HUES48 (cell line): ENCODE measurements around the gene RMND1.
"Not testable (repeated sequence)": the region's sequence is repeated elsewhere in the genome, so short reads cannot be mapped to it uniquely, and the experiment has no call there.

Source experiments
- H3K27ac ChIP-seq: one replicate; pipeline ENCODE4 v1.7.0; 2013; ENCODE audit warnings: low read depth, low read length, inconsistent platforms
- H3K27me3 ChIP-seq: 2 replicates; pipeline ENCODE4 v1.6.1; 2013; ENCODE audit warnings: mild to moderate bottlenecking, low read length; ENCODE audit not compliant: control insufficient read depth, insufficient read depth
- H3K36me3 ChIP-seq: 2 replicates; pipeline ENCODE4 v1.6.1; 2013; ENCODE audit warnings: low read length; ENCODE audit not compliant: control insufficient read depth, insufficient read depth
- H3K4me1 ChIP-seq: 2 replicates; pipeline ENCODE4 v1.6.1; 2013; ENCODE audit warnings: mild to moderate bottlenecking, low read length; ENCODE audit not compliant: control insufficient read depth, insufficient read depth
- H3K4me3 ChIP-seq: 2 replicates; pipeline ENCODE4 v1.5.1; 2013; ENCODE audit warnings: mild to moderate bottlenecking, low read depth, low read length
- H3K9ac ChIP-seq: 2 replicates; pipeline ENCODE4 v1.6.1; 2013; ENCODE audit warnings: mild to moderate bottlenecking, low read depth, low read length, moderate library complexity
- H3K9me3 ChIP-seq: 2 replicates; pipeline ENCODE4 v1.6.1; 2013; ENCODE audit warnings: low read length; ENCODE audit not compliant: control insufficient read depth, insufficient read depth

Gene RMND1

GRCh38 chr6:151452750-151453427 is 963 bp upstream of the RMND1 start:
- Histone ChIP-seq H3K27me3 (no peaks in the 10 kb centered on the region), H3K27ac (peak overlapping the region; percentile 94), H3K36me3 (peaks cover 18% of the 10 kb centered on the region)

DNA sequence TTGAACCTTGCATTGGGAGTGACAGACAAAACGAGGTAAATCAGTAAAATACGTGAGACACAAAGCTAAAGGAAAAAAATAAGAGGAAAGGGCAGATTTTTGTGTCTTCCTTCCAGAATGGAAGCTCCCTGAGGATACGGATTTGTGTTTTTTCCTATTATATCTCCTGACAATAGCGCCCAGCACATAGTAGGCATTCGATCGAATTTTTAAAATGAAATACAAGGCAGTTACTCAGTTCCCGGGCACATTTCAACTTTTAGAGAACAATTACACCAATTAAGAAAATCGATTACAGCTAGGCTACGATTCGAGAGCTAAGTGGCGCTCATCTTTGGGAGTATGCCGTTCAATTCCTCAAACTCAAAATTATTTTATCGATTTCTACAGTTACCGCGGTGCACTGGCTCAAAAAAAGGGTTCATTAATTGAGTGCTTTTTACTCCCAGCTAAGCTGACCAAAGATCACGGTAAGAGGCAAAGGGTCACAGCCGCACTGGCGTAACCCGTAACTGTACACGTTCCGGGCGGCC is 443 bp downstream of the RMND1 start:
- Histone ChIP-seq H3K27me3 (no peaks in the 10 kb centered on the region), H3K27ac (peak overlapping the region; percentile 92), H3K9ac (peak overlapping the region; percentile 89), H3K4me3 (peak overlapping the region; percentile 88), H3K4me1 (peaks cover 24% of the 10 kb centered on the region), H3K36me3 (peaks cover 11% of the 10 kb centered on the region), H3K9me3 (no peaks in the 10 kb centered on the region)

More at GRCh38 chr6:151452750-151453427, 963 bp upstream of the RMND1 start:
- peak overlapping the region; percentile 82 for H3K9ac ChIP-seq
- peaks cover 32% of the 10 kb centered on the region for H3K4me1 ChIP-seq
- H3K4me3 ChIP-seq: peak overlapping the region; percentile 88
- H3K9me3 ChIP-seq: no peaks in the 10 kb centered on the region

GRCh38 chr6:151450928-151451327 is 998 bp downstream of the RMND1 start:
- not testable (repeated sequence) for H3K27ac ChIP-seq, H3K36me3 ChIP-seq, H3K9me3 ChIP-seq, H3K27me3 ChIP-seq
- peak overlapping the region; percentile 89 for H3K9ac ChIP-seq
- peaks cover 19% of the 10 kb centered on the region for H3K4me1 ChIP-seq
- H3K4me3 ChIP-seq: peak overlapping the region; percentile 88

DNA sequence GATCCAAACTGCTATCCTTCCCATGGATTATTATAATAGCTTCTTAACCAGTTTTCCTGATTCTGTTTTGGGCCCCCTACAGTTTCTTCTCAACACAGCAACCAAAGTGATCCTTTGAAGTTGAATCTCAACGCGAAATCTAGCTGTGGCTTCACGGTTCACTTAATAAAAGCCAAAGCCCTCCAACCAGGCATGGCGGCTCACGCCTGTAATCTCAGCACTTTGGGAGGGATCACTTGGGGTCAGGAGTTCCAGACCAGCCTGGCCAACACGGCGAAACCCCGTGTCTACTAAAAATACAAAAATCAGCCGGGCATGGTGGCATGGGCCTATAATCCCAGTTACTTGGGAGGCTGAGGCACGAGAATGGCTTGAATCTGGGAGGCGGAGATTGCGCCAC is 3.3 kb downstream of the RMND1 start:
- Histone ChIP-seq H3K9me3 (no peaks in the 10 kb centered on the region), H3K36me3 (peaks cover 30% of the 10 kb centered on the region), H3K4me1 (peaks cover 5% of the 10 kb centered on the region), H3K9ac (no peak overlapping the region), H3K4me3 (no peak overlapping the region), H3K27me3 (no peaks in the 10 kb centered on the region), H3K27ac (no peak overlapping the region)

- H3K27me3 ChIP-seq: no peaks in the 10 kb centered on the region
- peak overlapping the region; percentile 36 for H3K27ac ChIP-seq
- peaks cover 42% of the 10 kb centered on the region for H3K36me3 ChIP-seq
- H3K4me3 ChIP-seq: no peak overlapping the region
- H3K9me3 ChIP-seq: no peaks in the 10 kb centered on the region
- H3K9ac ChIP-seq: no peak overlapping the region
- no peaks in the 10 kb centered on the region for H3K4me1 ChIP-seq
Observed at GRCh38 chr6:151447237-151447636, 4.7 kb downstream of the RMND1 start.

DNA sequence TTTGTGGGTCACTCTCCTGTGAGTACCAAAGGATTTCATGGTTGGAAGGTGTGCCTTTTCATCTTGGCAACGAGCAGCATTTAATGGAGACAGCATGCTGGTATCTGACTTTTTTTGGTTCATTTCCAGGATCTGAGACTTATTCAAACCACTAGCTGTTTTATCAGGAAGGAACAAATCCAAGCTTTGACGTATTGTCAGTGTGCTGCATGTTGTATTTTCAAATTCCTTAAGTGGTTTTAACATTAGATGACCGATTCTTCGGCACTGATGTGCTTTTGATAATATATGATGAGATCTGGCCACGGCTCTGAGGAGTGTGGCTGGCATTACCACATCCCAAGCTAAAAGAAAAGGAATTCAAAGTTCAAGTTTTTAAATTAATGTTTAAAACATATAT is 6.4 kb downstream of the RMND1 start:
- Histone ChIP-seq H3K27ac (no peak overlapping the region), H3K9me3 (no peaks in the 10 kb centered on the region), H3K4me3 (no peak overlapping the region), H3K9ac (no peak overlapping the region), H3K4me1 (no peaks in the 10 kb centered on the region), H3K36me3 (peaks cover 50% of the 10 kb centered on the region), H3K27me3 (no peaks in the 10 kb centered on the region)

GRCh38 chr6:151443911-151444621 is 7.9 kb downstream of the RMND1 start:
- H3K9ac ChIP-seq: no peak overlapping the region
- no peak overlapping the region for H3K27ac ChIP-seq
- no peaks in the 10 kb centered on the region for H3K27me3 ChIP-seq
- H3K4me3 ChIP-seq: no peak overlapping the region
- no peaks in the 10 kb centered on the region for H3K4me1 ChIP-seq
- H3K36me3 ChIP-seq: peaks cover 50% of the 10 kb centered on the region
- H3K9me3 ChIP-seq: no peaks in the 10 kb centered on the region

- H3K36me3 ChIP-seq: peaks cover 52% of the 10 kb centered on the region
Observed at GRCh38 chr6:151443454-151443853, 8.5 kb downstream of the RMND1 start.

GRCh38 chr6:151442371-151442770 is 9.6 kb downstream of the RMND1 start:
- Histone ChIP-seq H3K4me1 (no peaks in the 10 kb centered on the region), H3K9ac (no peak overlapping the region), H3K36me3 (peaks cover 62% of the 10 kb centered on the region), H3K9me3 (no peaks in the 10 kb centered on the region), H3K27me3 (no peaks in the 10 kb centered on the region), H3K27ac (no peak overlapping the region), H3K4me3 (no peak overlapping the region)

More at GRCh38 chr6:151443454-151443853, 8.5 kb downstream of the RMND1 start:
- H3K27ac ChIP-seq: no peak overlapping the region
- H3K9ac ChIP-seq: no peak overlapping the region
- H3K27me3 ChIP-seq: no peaks in the 10 kb centered on the region
- H3K9me3 ChIP-seq: no peaks in the 10 kb centered on the region
- no peaks in the 10 kb centered on the region for H3K4me1 ChIP-seq
- no peak overlapping the region for H3K4me3 ChIP-seq

DNA sequence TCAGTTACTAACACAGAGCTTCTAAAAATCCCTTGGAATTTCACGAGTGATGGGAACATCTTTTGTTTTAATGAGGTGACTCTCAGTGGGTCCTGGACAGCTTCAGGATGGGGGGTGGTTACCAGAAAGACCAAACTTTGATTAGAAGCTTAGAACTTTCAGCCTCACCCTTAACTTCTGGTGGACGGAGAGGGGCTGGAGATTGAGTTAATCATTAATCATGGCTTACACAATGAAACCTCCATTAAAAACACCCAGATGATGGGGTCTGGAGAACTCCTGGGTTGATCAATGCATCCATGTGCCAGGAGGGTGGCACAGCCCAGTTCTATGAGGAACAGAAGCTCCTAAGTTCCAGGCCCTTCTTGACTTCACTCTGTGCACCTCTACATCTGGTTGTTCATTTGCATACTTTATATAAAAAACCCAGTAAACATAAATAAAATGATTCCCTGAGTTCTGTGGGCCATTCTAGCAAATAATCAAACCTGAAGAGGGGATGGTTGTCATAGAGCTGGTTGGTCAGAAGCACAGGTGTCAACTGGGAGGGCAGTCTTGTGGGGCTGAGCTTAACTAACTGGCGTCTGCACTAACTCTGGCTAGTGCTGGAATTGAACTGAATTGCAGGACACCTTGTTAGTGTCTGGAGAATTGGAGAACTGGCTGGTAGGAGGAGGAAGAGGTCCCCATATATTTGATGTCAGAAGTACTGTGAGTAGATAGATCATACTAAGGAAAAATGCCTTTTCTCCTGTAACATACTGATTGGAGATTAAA is 10.3 kb downstream of the RMND1 start:
- no peak overlapping the region for H3K9ac ChIP-seq

More for the DNA sequence above, 10.3 kb downstream of the RMND1 start:
- Histone ChIP-seq H3K4me1 (no peaks in the 10 kb centered on the region), H3K9me3 (no peaks in the 10 kb centered on the region), H3K27me3 (no peaks in the 10 kb centered on the region), H3K36me3 (peaks cover 63% of the 10 kb centered on the region), H3K4me3 (no peak overlapping the region), H3K27ac (no peak overlapping the region)
